ENCODE data around the gene C12orf75.

DNA sequence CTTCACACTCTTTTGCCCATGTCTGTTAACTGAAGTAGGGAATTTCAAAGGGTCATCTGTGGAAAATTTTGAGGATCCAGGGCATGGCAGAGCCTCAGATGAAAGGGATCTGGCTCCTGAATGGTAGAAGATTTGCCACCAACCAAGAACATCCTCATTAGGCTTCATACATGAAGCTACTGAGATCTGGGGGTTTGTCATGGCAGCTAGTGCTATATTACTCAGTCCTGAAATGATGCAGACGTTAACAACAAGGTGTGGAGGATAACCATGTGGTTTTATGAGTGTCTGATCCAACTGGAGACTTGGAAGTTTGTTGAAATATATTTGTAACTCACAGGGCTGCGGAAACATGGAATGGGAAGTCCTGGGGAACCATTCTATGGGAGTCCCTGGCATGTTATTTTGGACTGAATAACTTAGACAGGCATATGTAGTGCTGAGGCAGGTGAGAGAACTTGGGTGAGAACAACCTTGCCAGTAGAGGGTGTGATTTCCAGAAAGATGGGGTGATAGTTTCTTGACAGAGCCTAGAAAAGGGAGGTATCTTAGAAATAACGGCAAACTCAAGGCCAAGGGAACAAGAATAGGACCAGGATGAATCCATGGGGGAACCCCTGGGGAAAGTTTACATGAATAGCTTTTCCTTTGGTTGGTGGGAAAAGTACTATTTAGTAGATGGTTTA, 42.0 kb upstream of the C12orf75 start:
- TF ChIP-seq POLR2AphosphoS5 (IDR thresholded peaks at IDR 0.05; ENCODE audit: borderline replicate concordance, low read depth, low read length) (no peak), EZH2 (IDR thresholded peaks at IDR 0.05) (no peak), FOXP2 (optimal IDR thresholded peaks at IDR 0.05; ENCODE audit: control extremely low read depth, extremely low read length, insufficient read depth) (no peak)

Measured in SK-N-MC (cell line).